Left ventricle myocardium inferior (tissue), 1 donor: ENCODE data around the gene DPP9. TPM values are rescaled to one million over a fixed set of nuclear protein-coding genes. Genes with fewer than 3 reads are reported as not detected.

Experiments used
- DNase-seq: peaks from one replicate; pipeline ENCODE4 v3.0.0-alpha.2; 2020
- H3K27ac ChIP-seq: fragments of 200-600 bp; replicated peaks from 2 replicates; pipeline ENCODE4 v1.8.0; 2021
- H3K27me3 ChIP-seq: fragments of 200-600 bp; 2 replicates; pipeline ENCODE4 v1.8.0; 2021; ENCODE audit warnings: low read depth
- H3K36me3 ChIP-seq: fragments of 200-600 bp; 2 replicates; pipeline ENCODE4 v1.8.0; 2021
- H3K4me1 ChIP-seq: fragments of 200-600 bp; 2 replicates; pipeline ENCODE4 v1.8.0; 2021
- H3K4me3 ChIP-seq: fragments of 200-600 bp; 2 replicates; pipeline ENCODE4 v1.8.0; 2021; ENCODE audit warnings: mild to moderate bottlenecking, moderate library complexity
- H3K9me3 ChIP-seq: fragments of 200-600 bp; replicated peaks from 2 replicates; pipeline ENCODE4 v1.8.0; 2021
- intact Hi-C: fragments of 100-400 bp; cut with micrococcal nuclease; formaldehyde crosslinking; loops from one replicate; pipeline ENCODE4 v1.11.0; 2022
- total RNA-seq: library from RNA; stranded (reverse); fragmentation: NEBNext Ultra II Directional; extraction: Animal tissue kit (Norgen Biotek cat#: 25700); gene quantifications from one replicate; pipeline ENCODE4 v1.2.1, GENCODE V29; 2021
- TF ChIP-seq, protein P1 (sequence below): fragments of 200-600 bp; IDR thresholded peaks from 2 replicates; pipeline ENCODE4 v1.8.0; 2021; ENCODE audit warnings: antibody characterized with exemption, mild to moderate bottlenecking, borderline replicate concordance
- donor health status: DM: no; HTN: yes; CAD: no; lungs with severe emphysema.

The DPP9 gene
- total RNA-seq, 1 donor from 2014 or later, result 52.5 TPM

DNA sequence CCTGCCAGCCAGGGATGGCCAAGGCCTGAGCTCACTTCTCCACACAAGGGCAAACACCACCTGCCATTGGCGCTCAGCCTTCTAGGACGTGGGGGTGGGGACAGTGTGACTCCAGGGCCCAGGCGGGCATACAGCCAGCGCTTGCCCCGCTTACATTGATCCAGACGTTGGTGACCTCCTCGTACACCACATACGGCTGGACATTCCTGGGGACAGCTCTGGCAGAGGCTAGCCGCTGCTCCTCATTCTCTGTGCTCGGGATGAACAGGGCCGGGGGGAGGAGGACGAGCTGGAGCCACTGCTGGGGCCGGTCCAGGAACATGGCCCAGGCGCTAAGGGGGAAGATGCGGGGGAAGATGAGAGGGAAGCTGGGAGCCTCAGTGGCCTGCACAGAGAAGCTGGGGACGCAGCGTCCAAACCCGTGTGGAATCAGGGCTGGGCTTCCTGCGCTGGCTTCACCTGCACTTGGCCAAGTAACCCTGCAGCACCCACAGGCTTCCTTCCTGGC is 28.4 kb downstream of the DPP9 start:
- TF ChIP-seq, protein P1, sequence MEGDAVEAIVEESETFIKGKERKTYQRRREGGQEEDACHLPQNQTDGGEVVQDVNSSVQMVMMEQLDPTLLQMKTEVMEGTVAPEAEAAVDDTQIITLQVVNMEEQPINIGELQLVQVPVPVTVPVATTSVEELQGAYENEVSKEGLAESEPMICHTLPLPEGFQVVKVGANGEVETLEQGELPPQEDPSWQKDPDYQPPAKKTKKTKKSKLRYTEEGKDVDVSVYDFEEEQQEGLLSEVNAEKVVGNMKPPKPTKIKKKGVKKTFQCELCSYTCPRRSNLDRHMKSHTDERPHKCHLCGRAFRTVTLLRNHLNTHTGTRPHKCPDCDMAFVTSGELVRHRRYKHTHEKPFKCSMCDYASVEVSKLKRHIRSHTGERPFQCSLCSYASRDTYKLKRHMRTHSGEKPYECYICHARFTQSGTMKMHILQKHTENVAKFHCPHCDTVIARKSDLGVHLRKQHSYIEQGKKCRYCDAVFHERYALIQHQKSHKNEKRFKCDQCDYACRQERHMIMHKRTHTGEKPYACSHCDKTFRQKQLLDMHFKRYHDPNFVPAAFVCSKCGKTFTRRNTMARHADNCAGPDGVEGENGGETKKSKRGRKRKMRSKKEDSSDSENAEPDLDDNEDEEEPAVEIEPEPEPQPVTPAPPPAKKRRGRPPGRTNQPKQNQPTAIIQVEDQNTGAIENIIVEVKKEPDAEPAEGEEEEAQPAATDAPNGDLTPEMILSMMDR, result no peak
- peak; percentile 45 for DNase-seq
- peaks cover 97% of the 10 kb centered on the region for H3K36me3 ChIP-seq
- no peaks in the 10 kb centered on the region for H3K27me3 ChIP-seq
- intact Hi-C loops, result no loop called here
- no peaks in the 10 kb centered on the region for H3K9me3 ChIP-seq
- peak overlapping the region; percentile 21 for H3K4me3 ChIP-seq
- H3K27ac ChIP-seq, result peak overlapping the region; percentile 90
- H3K4me1 ChIP-seq, result peaks cover 41% of the 10 kb centered on the region

DNA sequence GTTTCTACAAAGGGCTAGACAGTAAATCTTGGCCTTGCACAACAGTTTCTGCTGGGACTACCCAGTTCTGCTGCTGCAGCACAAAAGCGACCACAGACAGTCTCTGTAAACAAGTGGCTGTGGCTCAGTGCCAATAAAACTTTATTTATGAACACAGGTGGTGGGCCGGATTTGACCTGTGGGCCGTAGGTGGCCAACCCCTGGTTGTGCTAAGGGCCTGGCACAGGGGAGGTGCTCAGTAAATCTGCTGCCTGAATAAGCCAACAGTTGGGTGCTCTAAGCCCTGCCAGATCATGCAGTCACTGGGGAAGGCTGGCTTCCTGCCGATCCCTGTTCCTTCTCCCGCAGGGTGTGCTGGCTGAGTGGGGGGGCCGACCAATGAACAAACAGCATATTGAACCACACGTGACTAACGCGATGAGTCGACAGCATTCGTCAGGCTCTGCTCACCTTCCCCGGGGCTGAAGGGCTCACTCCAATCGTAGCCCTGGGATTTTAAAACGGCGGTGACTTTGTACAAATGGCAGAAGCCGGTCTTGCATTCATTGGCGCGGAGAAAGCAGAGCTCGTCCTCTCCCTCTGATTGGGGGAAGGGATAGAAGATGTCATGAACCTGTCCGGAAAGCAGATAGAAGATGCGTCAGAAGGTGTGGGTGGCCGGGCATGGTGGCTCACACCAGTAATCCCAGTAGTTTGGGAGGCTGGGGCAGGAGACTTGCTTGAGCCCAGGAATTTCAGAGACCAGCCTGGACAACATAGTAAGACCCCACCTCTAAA is 29.2 kb downstream of the DPP9 start:
- peak overlapping the region; percentile 21 for H3K4me3 ChIP-seq
- H3K9me3 ChIP-seq, result no peaks in the 10 kb centered on the region
- peak; percentile 62 for DNase-seq
- H3K27ac ChIP-seq, result peak overlapping the region; percentile 90
- H3K36me3 ChIP-seq, result peaks cover 97% of the 10 kb centered on the region
- TF ChIP-seq, protein P1, result no peak
- intact Hi-C loops, result no loop called here
- no peaks in the 10 kb centered on the region for H3K27me3 ChIP-seq
- H3K4me1 ChIP-seq, result peaks cover 36% of the 10 kb centered on the region

DNA sequence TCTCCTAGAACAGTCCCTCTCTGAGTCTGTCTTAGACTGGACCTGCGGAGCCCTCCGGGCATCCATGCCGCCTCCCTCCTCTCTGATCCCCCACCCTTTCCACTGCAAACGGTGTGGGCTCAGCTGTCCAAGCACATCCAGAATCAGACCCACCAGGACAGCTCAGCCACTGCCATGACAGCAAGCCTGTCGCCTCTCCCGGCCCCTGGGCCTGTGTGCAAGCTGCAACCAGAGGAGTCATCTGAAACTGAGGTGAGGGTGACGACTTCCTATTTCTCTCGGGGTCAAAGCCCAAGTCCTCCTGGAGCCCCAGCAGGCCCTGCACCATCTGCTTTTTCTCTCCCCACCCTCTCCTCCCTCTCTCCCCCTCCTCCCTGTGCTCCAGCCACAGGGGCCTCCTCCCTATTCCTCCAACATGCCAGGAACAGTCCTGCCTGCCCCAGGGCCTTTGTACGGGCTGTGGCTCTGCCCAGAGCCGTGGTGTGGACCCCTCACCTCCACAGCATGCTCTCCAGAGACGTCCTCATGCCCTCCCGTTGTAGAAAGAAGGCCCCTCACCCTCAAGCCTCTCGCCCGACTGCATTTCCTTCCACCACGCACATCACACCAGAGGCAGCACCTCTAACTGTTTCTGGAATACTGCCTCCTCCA is 30.0 kb downstream of the DPP9 start:
- TF ChIP-seq, protein P1, result no peak
- Histone ChIP-seq H3K36me3 (peaks cover 98% of the 10 kb centered on the region), H3K4me1 (peaks cover 36% of the 10 kb centered on the region), H3K27ac (peak overlapping the region; percentile 90), H3K27me3 (no peaks in the 10 kb centered on the region), H3K4me3 (no peak overlapping the region), H3K9me3 (no peaks in the 10 kb centered on the region)
- intact Hi-C loops, result no loop called here
- DNase-seq, result no peak

DNA sequence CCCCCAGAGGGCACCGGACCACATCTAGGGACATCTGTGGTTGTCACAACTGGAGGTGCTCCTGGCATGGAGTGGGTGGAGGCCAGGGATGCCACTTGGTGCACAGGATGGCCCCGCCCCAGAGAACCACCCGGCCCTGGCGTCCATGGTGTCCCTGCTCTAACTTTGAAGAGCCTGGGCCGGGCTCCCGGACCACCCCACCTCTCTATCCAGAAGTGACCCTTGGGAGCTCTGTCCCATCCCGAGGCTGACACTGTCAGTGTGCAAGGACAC is 30.6 kb downstream of the DPP9 start:
- H3K27ac ChIP-seq, result no peak overlapping the region
- TF ChIP-seq, protein P1, result no peak

DNA sequence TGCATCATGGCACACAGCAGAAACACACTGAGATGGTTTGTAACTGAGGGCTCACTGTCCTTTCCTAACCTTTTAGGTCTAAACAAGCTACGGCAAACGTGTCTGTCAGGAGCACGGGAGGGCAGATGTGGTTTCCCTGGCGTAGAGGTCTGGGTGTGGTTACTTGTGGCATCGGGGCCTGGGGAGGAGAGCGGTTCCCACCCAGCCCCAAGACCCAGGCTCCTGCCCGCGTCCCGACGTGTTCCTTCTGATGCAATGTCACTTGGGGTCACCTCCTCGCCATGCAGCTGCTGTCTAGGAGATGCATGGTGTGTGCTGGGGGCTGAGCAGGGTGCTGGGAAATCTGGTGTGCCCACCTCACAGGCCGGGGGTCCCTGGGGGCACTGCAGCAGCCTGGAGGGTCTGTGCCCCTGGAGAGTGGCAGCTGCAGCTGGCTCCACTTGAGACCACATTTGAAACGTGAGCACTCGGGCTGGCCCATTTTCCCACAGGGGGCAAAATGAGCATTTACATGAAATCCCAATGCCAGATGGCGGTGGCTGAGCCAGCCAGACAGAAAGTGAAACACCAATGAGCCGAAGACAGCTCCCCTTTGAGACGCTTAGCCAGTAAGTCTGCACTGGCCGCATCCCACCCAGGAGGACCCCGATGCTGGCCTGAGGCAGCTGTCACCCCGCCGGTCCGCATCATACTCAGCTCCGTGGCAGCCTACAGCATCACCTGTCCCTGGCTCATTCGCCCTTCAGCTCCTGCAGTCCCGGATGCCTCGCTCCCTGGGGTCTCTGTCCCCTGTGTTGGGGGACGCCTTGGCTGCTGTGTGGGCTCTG is 31.2 kb downstream of the DPP9 start:
- no peak for DNase-seq
- Histone ChIP-seq H3K36me3 (peaks cover 98% of the 10 kb centered on the region), H3K4me3 (no peak overlapping the region), H3K27ac (no peak overlapping the region), H3K4me1 (peaks cover 39% of the 10 kb centered on the region), H3K27me3 (no peaks in the 10 kb centered on the region), H3K9me3 (no peaks in the 10 kb centered on the region)
- TF ChIP-seq, protein P1, result no peak
- intact Hi-C loops, result no loop called here

More for the DNA sequence above, 30.6 kb downstream of the DPP9 start:
- Histone ChIP-seq H3K4me1 (peaks cover 36% of the 10 kb centered on the region), H3K9me3 (no peaks in the 10 kb centered on the region), H3K27me3 (no peaks in the 10 kb centered on the region), H3K36me3 (peaks cover 98% of the 10 kb centered on the region), H3K4me3 (no peak overlapping the region)
- DNase-seq, result no peak
- intact Hi-C loops, result no loop called here
